ENCODE results near the gene RGS12.

DNA sequence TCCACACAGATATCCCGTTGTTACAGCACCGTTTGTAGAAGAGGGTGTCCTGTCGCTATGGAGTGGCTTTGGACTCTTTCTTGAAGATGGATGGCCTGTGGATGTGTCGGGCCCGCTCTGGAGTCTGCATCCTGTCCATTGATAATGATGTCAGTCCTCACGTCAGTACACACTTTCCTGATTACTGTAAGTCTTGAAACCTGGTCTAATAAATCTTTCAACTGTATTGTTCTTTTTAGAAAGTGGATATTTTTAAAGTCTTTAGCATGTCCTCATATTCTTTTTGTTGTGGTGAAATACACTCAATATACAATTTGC, 29.0 kb upstream of the RGS12 start:
- TF ChIP-seq, protein P1, sequence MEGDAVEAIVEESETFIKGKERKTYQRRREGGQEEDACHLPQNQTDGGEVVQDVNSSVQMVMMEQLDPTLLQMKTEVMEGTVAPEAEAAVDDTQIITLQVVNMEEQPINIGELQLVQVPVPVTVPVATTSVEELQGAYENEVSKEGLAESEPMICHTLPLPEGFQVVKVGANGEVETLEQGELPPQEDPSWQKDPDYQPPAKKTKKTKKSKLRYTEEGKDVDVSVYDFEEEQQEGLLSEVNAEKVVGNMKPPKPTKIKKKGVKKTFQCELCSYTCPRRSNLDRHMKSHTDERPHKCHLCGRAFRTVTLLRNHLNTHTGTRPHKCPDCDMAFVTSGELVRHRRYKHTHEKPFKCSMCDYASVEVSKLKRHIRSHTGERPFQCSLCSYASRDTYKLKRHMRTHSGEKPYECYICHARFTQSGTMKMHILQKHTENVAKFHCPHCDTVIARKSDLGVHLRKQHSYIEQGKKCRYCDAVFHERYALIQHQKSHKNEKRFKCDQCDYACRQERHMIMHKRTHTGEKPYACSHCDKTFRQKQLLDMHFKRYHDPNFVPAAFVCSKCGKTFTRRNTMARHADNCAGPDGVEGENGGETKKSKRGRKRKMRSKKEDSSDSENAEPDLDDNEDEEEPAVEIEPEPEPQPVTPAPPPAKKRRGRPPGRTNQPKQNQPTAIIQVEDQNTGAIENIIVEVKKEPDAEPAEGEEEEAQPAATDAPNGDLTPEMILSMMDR (conservative IDR thresholded peaks at IDR 0.05 in 1 of 2, IDR thresholded peaks at IDR 0.05 in 1 of 2; ENCODE audit: extremely low read depth in 1 of 2, insufficient read depth in 1 of 2, low read depth in 1 of 2, low read length in 2 of 2) = no peak
- no peak for TF ChIP-seq EZH2 (IDR thresholded peaks at IDR 0.05; ENCODE audit: borderline replicate concordance, low read length)

Data from mammary epithelial cell (primary cell).